ENCODE results near the gene METTL26.

METTL26 gene

GRCh38 chr16:586645-587590 lies 49.2 kb downstream of the METTL26 start:
- no peak for TF ChIP-seq CTCF (IDR thresholded peaks at IDR 0.05; ENCODE audit: extremely low read depth, insufficient read depth, missing control alignments)
- DNase-seq (ENCODE audit: low spot score), result no peak
- in situ Hi-C loops (cut with MboI; ENCODE audit: low pct_unique_long_range_greater_than_20kb, low sequenced_read_pairs, unreplicated experiment), result no loop called here

DNA sequence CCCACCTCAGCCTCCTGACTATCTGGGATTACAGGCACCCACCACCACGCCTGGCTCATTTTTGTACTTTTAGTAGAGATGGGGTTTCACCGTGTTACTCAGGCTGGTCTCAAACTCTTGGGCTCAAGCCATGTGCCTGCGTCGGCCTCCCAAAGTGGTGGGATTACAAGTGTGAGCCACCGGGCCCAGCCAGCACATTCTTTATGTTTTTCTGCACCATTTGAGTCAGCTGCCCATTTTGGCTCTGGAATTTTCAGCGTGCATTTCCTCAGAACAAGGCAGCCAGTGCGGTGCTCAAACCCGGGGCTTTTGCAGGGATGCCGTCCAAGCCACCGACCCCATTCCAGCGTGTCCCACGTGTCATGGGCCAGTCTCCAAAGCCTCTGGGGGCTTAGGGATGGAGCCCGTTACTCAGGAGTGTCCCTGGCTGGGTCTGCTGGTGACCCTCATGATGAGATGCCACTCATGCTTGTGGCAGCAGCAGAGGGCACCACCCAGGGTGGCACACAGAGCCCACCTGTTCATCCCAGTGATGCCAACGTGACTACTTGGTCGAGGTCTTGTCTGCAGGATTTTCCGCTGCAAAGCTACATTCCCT lies 50.0 kb downstream of the METTL26 start:
- in situ Hi-C loops (cut with MboI; ENCODE audit: low pct_unique_long_range_greater_than_20kb, low sequenced_read_pairs, unreplicated experiment), result no loop called here
- TF ChIP-seq CTCF (IDR thresholded peaks at IDR 0.05; ENCODE audit: extremely low read depth, insufficient read depth, missing control alignments), result no peak

GRCh38 chr16:585351-585750 lies 50.8 kb downstream of the METTL26 start:
- no peak for TF ChIP-seq CTCF (IDR thresholded peaks at IDR 0.05; ENCODE audit: extremely low read depth, insufficient read depth, missing control alignments)
- DNase-seq (ENCODE audit: low spot score), result no peak
- in situ Hi-C loops (cut with MboI; ENCODE audit: low pct_unique_long_range_greater_than_20kb, low sequenced_read_pairs, unreplicated experiment), result no loop called here

More for the DNA sequence above, 50.0 kb downstream of the METTL26 start:
- DNase-seq (ENCODE audit: low spot score), result no peak
